Measurements from ENCODE around the gene CES4A. TPM values are rescaled to one million over a fixed set of nuclear protein-coding genes. Genes with fewer than 3 reads are reported as not detected.

CES4A gene
- total RNA-seq, 1 donor from 2014 or later, result 0.22 TPM

DNA sequence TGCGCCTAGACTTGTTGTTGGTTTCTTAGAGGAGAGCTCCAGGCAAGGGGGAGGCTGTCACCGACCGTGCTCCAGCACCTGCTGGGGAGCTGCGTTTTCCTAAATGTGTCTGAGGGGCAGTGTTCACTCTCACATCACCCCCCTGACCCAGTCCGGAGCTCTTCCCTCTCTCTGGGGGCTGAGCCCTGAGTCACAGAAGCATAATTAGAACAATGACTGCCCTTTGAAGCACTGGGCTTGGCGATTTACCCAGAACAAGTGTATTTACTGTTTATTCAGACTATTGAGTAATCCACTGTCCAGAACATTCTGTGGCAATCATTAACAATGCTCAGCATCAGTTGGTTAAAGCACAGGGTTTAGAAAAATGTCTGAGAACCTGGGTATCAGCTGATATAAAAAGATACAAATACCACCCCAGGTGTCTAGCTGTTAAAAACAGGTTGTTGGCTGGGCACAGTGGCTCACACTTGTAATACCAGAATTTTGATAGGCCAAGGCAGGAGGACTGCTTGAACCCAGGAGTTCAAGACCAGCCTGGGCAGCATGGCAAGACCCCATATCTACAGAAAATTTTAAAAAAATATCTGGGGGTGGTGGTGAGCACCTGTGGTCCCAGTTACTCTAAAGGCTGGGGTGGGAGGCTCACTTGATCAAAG, 8.1 kb downstream of the CES4A start:
- TF ChIP-seq EZH2phosphoT487 (IDR thresholded peaks at IDR 0.05) (no peak), CTCF (IDR thresholded peaks at IDR 0.05) (no peak), EZH2 (IDR thresholded peaks at IDR 0.05) (no peak)
- Mint-ChIP-seq H3K9me3 (no peaks in the 10 kb centered on the region), H3K4me1 (peaks cover 3% of the 10 kb centered on the region), H3K27ac (no peak overlapping the region), H3K4me3 (no peak overlapping the region), H3K27me3 (ENCODE audit: insufficient read depth, low read depth) (peaks cover 29% of the 10 kb centered on the region), H3K36me3 (no peaks in the 10 kb centered on the region)
- Histone ChIP-seq H3K27me3 (peaks cover 50% of the 10 kb centered on the region), H4K20me1 (ENCODE audit: low read depth) (no peaks in the 10 kb centered on the region), H3F3A (ENCODE audit: low read depth) (peaks cover 10% of the 10 kb centered on the region), H2AFZ (replicated peaks) (no peak overlapping the region), H3K9ac (no peak overlapping the region), H3K4me1 (peaks cover 3% of the 10 kb centered on the region), H3K27ac (no peak overlapping the region), H3K36me3 (no peaks in the 10 kb centered on the region), H3K4me2 (no peak overlapping the region), H3K9me3 (ENCODE audit: low read depth) (no peaks in the 10 kb centered on the region), H3K79me2 (ENCODE audit: low read depth) (no peaks in the 10 kb centered on the region), H3K4me3 (no peak overlapping the region)
- no peak for DNase-seq (ENCODE audit: low spot score)

DNA sequence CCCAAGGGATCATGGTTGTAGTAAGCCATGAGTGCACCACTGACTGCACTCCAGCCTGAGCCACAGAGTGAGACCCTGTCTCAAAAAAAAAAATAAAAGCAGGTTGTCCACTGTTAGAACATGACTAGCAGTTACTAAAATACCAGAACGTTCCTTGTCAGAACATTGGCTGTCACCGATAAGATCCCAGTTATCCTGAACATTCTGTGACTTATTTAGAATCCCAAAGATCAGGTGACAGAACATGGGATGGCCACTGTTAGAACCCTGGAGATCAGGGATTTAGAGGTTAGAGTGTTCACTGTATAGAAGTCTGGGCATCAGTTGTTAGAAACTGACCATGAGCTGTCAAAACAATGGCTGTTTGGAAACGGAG, 8.6 kb downstream of the CES4A start:
- H4K20me1 ChIP-seq (ENCODE audit: low read depth), result no peaks in the 10 kb centered on the region
- H3K9me3 Mint-ChIP-seq, result no peaks in the 10 kb centered on the region
- no peaks in the 10 kb centered on the region for H3K36me3 ChIP-seq
- H3K4me3 Mint-ChIP-seq, result no peak overlapping the region
- TF ChIP-seq EZH2 (IDR thresholded peaks at IDR 0.05) (no peak), CTCF (IDR thresholded peaks at IDR 0.05) (no peak), EZH2phosphoT487 (IDR thresholded peaks at IDR 0.05) (no peak)
- no peak overlapping the region for H3K9ac ChIP-seq
- peaks cover 34% of the 10 kb centered on the region for H3K27me3 Mint-ChIP-seq (ENCODE audit: insufficient read depth, low read depth)
- no peak overlapping the region for H2AFZ ChIP-seq (replicated peaks)
- H3K27ac ChIP-seq, result no peak overlapping the region
- no peak overlapping the region for H3K27ac Mint-ChIP-seq
- H3K4me1 ChIP-seq, result peaks cover 3% of the 10 kb centered on the region
- peaks cover 3% of the 10 kb centered on the region for H3K4me1 Mint-ChIP-seq
- DNase-seq (ENCODE audit: low spot score), result no peak
- peaks cover 55% of the 10 kb centered on the region for H3K27me3 ChIP-seq
- peaks cover 10% of the 10 kb centered on the region for H3F3A ChIP-seq (ENCODE audit: low read depth)
- H3K36me3 Mint-ChIP-seq, result no peaks in the 10 kb centered on the region
- H3K9me3 ChIP-seq (ENCODE audit: low read depth), result no peaks in the 10 kb centered on the region
- no peak overlapping the region for H3K4me2 ChIP-seq
- H3K79me2 ChIP-seq (ENCODE audit: low read depth), result no peaks in the 10 kb centered on the region
- H3K4me3 ChIP-seq, result no peak overlapping the region

GRCh38 chr16:67000384-67001351, 12.3 kb downstream of the CES4A start:
- H3F3A ChIP-seq (ENCODE audit: low read depth), result peaks cover 10% of the 10 kb centered on the region
- peaks cover 38% of the 10 kb centered on the region for H3K27me3 Mint-ChIP-seq (ENCODE audit: insufficient read depth, low read depth)
- no peaks in the 10 kb centered on the region for H3K36me3 ChIP-seq
- H3K4me1 ChIP-seq, result peaks cover 3% of the 10 kb centered on the region
- H2AFZ ChIP-seq (replicated peaks), result peak overlapping the region; percentile 99
- TF ChIP-seq EZH2 (IDR thresholded peaks at IDR 0.05) (no peak), CTCF (IDR thresholded peaks at IDR 0.05) (no peak), EZH2phosphoT487 (IDR thresholded peaks at IDR 0.05) (no peak)
- H4K20me1 ChIP-seq (ENCODE audit: low read depth), result no peaks in the 10 kb centered on the region
- no peak overlapping the region for H3K27ac Mint-ChIP-seq
- H3K4me1 Mint-ChIP-seq, result peaks cover 3% of the 10 kb centered on the region
- H3K27ac ChIP-seq, result no peak overlapping the region
- H3K36me3 Mint-ChIP-seq, result no peaks in the 10 kb centered on the region
- peak; percentile 80 for DNase-seq (ENCODE audit: low spot score)
- H3K4me3 ChIP-seq, result peak overlapping the region; percentile 70
- H3K9me3 Mint-ChIP-seq, result no peaks in the 10 kb centered on the region
- no peaks in the 10 kb centered on the region for H3K79me2 ChIP-seq (ENCODE audit: low read depth)
- peak overlapping the region; percentile 98 for H3K4me2 ChIP-seq
- H3K9ac ChIP-seq, result no peak overlapping the region
- H3K27me3 ChIP-seq, result peaks cover 76% of the 10 kb centered on the region
- peak overlapping the region; percentile 79 for H3K4me3 Mint-ChIP-seq
- H3K9me3 ChIP-seq (ENCODE audit: low read depth), result no peaks in the 10 kb centered on the region
